IMR-90 (cell line): ENCODE data around the gene GALC. TPM values are rescaled to one million over a fixed set of nuclear protein-coding genes. Genes with fewer than 3 reads are reported as not detected.

Source experiments
- ATAC-seq: fragments of 200-7000 bp; cut with Tn5 transposase; 2 replicates; pipeline ENCODE4 v1.9.1; 2020; ENCODE audit warnings: low read depth, mild to moderate bottlenecking, moderate library complexity
- BruUV-seq: library from RNA; stranded (reverse); fragments of 400-500 nt; replicated peaks from 2 replicates; lab custom pipeline; 2021; lab: Mats Ljungman, UMichigan
- CTCF ChIA-PET: fragments of 300-600 bp; formaldehyde crosslinking; extraction: SDS; loops from one replicate; lab custom pipeline; 2021; ENCODE audit warnings: antibody characterized with exemption; lab: Yijun Ruan, JAX
- POLR2A ChIA-PET: fragments of 300-600 bp; sonication (Branson Sonifier 250); formaldehyde crosslinking; loops from one replicate; lab custom pipeline; 2022; ENCODE audit warnings: antibody characterized with exemption; ENCODE audit not compliant: unreplicated experiment; lab: Charles Lee
- DNase-seq: peaks from one replicate; pipeline ENCODE4 v3.0.0; 2013
- H2AFZ ChIP-seq: replicated peaks from 2 replicates; pipeline ENCODE3; 2013; ENCODE audit warnings: low read length, mild to moderate bottlenecking; ENCODE audit not compliant: poor library complexity
- H2AK5ac ChIP-seq: 2 replicates; pipeline ENCODE4 v1.6.1; 2013; ENCODE audit warnings: low read depth, low read length, inconsistent platforms
- H2AK9ac ChIP-seq: replicated peaks from 2 replicates; pipeline ENCODE3; 2013; ENCODE audit warnings: mild to moderate bottlenecking, low read depth, low read length, moderate library complexity; ENCODE audit not compliant: poor library complexity
- H2BK120ac ChIP-seq: 2 replicates; pipeline ENCODE4 v1.6.1; 2013; ENCODE audit warnings: low read depth, low read length, inconsistent platforms
- H2BK15ac ChIP-seq: 3 replicates; pipeline ENCODE4 v1.6.1; 2013; ENCODE audit warnings: low read depth, low read length, inconsistent platforms
- H2BK20ac ChIP-seq: 2 replicates; pipeline ENCODE4 v1.6.1; 2013; ENCODE audit warnings: low read depth, mild to moderate bottlenecking, inconsistent platforms, low read length, moderate library complexity
- H2BK5ac ChIP-seq: 2 replicates; pipeline ENCODE4 v1.6.1; 2013; ENCODE audit warnings: mild to moderate bottlenecking, low read depth, low read length, inconsistent platforms; ENCODE audit not compliant: poor library complexity, severe bottlenecking
- H3K14ac ChIP-seq: replicated peaks from 2 replicates; pipeline ENCODE4 v1.6.1; 2013; ENCODE audit warnings: low read depth, low read length, inconsistent platforms
- H3K18ac ChIP-seq: 2 replicates; pipeline ENCODE4 v1.6.1; 2013; ENCODE audit warnings: low read depth, low read length, control low read depth
- H3K23ac ChIP-seq: 2 replicates; pipeline ENCODE4 v1.6.1; 2013; ENCODE audit warnings: low read depth, low read length, inconsistent platforms
- H3K27ac ChIP-seq: 2 replicates; pipeline ENCODE4 v1.5.1; 2013; ENCODE audit warnings: mild to moderate bottlenecking, control low read depth, low read length; ENCODE audit not compliant: insufficient read depth
- H3K27me3 ChIP-seq: 2 replicates; pipeline ENCODE4 v1.6.1; 2013; ENCODE audit warnings: low read length; ENCODE audit not compliant: control insufficient read depth, insufficient read depth
- H3K36me3 ChIP-seq: 2 replicates; pipeline ENCODE4 v1.6.1; 2013; ENCODE audit warnings: low read length, mixed read lengths; ENCODE audit not compliant: control insufficient read depth, insufficient read depth
- H3K4ac ChIP-seq: 2 replicates; pipeline ENCODE4 v1.6.1; 2013; ENCODE audit warnings: low read depth, low read length, inconsistent platforms
- H3K4me1 ChIP-seq: 2 replicates; pipeline ENCODE4 v1.6.1; 2013; ENCODE audit warnings: low read length, mixed read lengths; ENCODE audit not compliant: control insufficient read depth, insufficient read depth
- H3K4me2 ChIP-seq: 2 replicates; pipeline ENCODE4 v1.6.1; 2013; ENCODE audit warnings: low read depth, mild to moderate bottlenecking, control low read depth, low read length, moderate library complexity
- H3K4me3 ChIP-seq: 2 replicates; pipeline ENCODE4 v1.5.1; 2013; ENCODE audit warnings: low read depth, mild to moderate bottlenecking, control low read depth, low read length, moderate library complexity; ENCODE audit not compliant: insufficient read depth
- H3K56ac ChIP-seq: 2 replicates; pipeline ENCODE4 v1.6.1; 2013; ENCODE audit warnings: low read length, inconsistent platforms; ENCODE audit not compliant: insufficient read depth; ENCODE audit errors: extremely low read depth
- H3K79me1 ChIP-seq, 2 experiments: 2 replicates each; pipeline ENCODE4 v1.6.1; 2013; ENCODE audit warnings: low read length in 2 of 2, inconsistent platforms in 1 of 2, low read depth in 1 of 2
- H3K9ac ChIP-seq: 2 replicates; pipeline ENCODE4 v1.6.1; 2013; ENCODE audit warnings: low read depth, low read length, control low read depth
- H3K9me1 ChIP-seq: 2 replicates; pipeline ENCODE4 v1.6.1; 2013; ENCODE audit warnings: low read length, inconsistent platforms; ENCODE audit not compliant: insufficient read depth
- H3K9me3 ChIP-seq: 2 replicates; pipeline ENCODE4 v1.6.1; 2013; ENCODE audit warnings: low read length; ENCODE audit not compliant: control insufficient read depth, insufficient read depth
- H4K20me1 ChIP-seq: 2 replicates; pipeline ENCODE4 v1.6.1; 2013; ENCODE audit warnings: low read length, inconsistent platforms; ENCODE audit not compliant: insufficient read depth
- H4K5ac ChIP-seq: 2 replicates; pipeline ENCODE4 v1.6.1; 2013; ENCODE audit warnings: mild to moderate bottlenecking, low read depth, low read length, control low read depth
- H4K8ac ChIP-seq, 2 experiments: 2 replicates each; pipeline ENCODE4 v1.6.1; 2013; ENCODE audit warnings: low read depth in 2 of 2, low read length in 2 of 2, control low read depth in 1 of 2, inconsistent platforms in 1 of 2
- H4K91ac ChIP-seq: 2 replicates; pipeline ENCODE4 v1.6.1; 2013; ENCODE audit warnings: low read depth, low read length, inconsistent platforms; ENCODE audit not compliant: insufficient read depth
- BHLHE40 ChIP-seq: fragments of 150-350 bp; IDR thresholded peaks from 2 replicates; pipeline ENCODE4 v1.6.1; 2016; ENCODE audit warnings: mild to moderate bottlenecking, low read depth, low read length
- CEBPB ChIP-seq: IDR thresholded peaks from 2 replicates; pipeline ENCODE4 v1.6.1; 2012; ENCODE audit warnings: low read depth, low read length, improper control_type of control experiment
- CHD1 ChIP-seq: IDR thresholded peaks from 2 replicates; pipeline ENCODE4 v1.6.1; 2012; ENCODE audit warnings: low read depth, low read length, improper control_type of control experiment
- FOS ChIP-seq: fragments of 150-350 bp; IDR thresholded peaks from 2 replicates; pipeline ENCODE4 v1.6.1; 2016; ENCODE audit warnings: low read depth, low read length
- MXI1 ChIP-seq: IDR thresholded peaks from 2 replicates; pipeline ENCODE4 v1.6.1; 2012; ENCODE audit warnings: low read depth, mild to moderate bottlenecking, low read length, moderate library complexity, borderline replicate concordance
- POLR2A ChIP-seq: IDR thresholded peaks from 2 replicates; pipeline ENCODE4 v1.6.1; 2012; ENCODE audit warnings: mild to moderate bottlenecking, low read depth, low read length
- RAD21 ChIP-seq: IDR thresholded peaks from 2 replicates; pipeline ENCODE4 v1.6.1; 2012; ENCODE audit warnings: low read length, improper control_type of control experiment
- RCOR1 ChIP-seq: IDR thresholded peaks from 2 replicates; pipeline ENCODE4 v1.6.1; 2012; ENCODE audit warnings: mild to moderate bottlenecking, low read length, improper control_type of control experiment; ENCODE audit not compliant: insufficient replicate concordance
- WGBS, 2 experiments: methylation state at CpG; one replicate each; pipeline versions ENCODE4 v1.1.5 to v1.1.7; 2013; ENCODE audit warnings: missing lambda C conversion rate in 2 of 2; ENCODE audit not compliant: insufficient read length in 1 of 2; ENCODE audit errors: extremely low coverage in 2 of 2; 5-methylcytosine and 5-hydroxymethylcytosine counted together
- dilution Hi-C: fragments of 300-500 bp; cut with HindIII; formaldehyde crosslinking; loops from one replicate; pipeline ENCODE4 v1.14.3; 2018; ENCODE audit warnings: low sequenced_read_pairs; ENCODE audit not compliant: unreplicated experiment
- in situ Hi-C: fragments of 300-500 bp; cut with MboI; formaldehyde crosslinking; loops from 3 replicates; pipeline ENCODE4 v1.14.3; 2019; ENCODE audit warnings: low sequenced_read_pairs, inconsistent platforms, mixed read lengths
- intact Hi-C: fragments of 100-400 bp; cut with micrococcal nuclease; formaldehyde crosslinking; loops from 2 replicates; pipeline ENCODE4 v1.10.0; 2022
- polyA plus RNA-seq, 3 experiments: library from polyadenylated mRNA; depleted of rRNA; stranded (reverse); fragments of >200 nt; gene quantifications; 2 replicates each; pipeline ENCODE4 v1.2.3, GENCODE V29; 2012; ENCODE audit warnings: low replicate concordance in 1 of 3
- total RNA-seq: library from RNA; depleted of rRNA; stranded (reverse); fragments of >200 nt; gene quantifications from 2 replicates; pipeline ENCODE4 v1.2.3, GENCODE V29; 2012
- TF ChIP-seq, protein P1 (sequence below): fragments of 150-350 bp; IDR thresholded peaks from 2 replicates; pipeline ENCODE4 v1.6.1; 2016; ENCODE audit warnings: low read depth, mild to moderate bottlenecking, low read length, moderate library complexity, borderline replicate concordance
- TF ChIP-seq, protein P2 (sequence below): fragments of 150-350 bp; IDR thresholded peaks from 2 replicates; pipeline ENCODE4 v1.6.1; 2017; ENCODE audit warnings: mild to moderate bottlenecking, antibody characterized with exemption, low read length, low read depth
- TF ChIP-seq, protein P3 (sequence below): conservative IDR thresholded peaks from 2 replicates; pipeline ENCODE4 v1.5.1; 2012; ENCODE audit warnings: mild to moderate bottlenecking, low read depth, low read length, improper control_type of control experiment

Gene GALC
- total and polyA plus RNA-seq, 2 of the 4 experiments (the other 2 are of a cell fraction): 6.3 to 7.9 TPM

DNA sequence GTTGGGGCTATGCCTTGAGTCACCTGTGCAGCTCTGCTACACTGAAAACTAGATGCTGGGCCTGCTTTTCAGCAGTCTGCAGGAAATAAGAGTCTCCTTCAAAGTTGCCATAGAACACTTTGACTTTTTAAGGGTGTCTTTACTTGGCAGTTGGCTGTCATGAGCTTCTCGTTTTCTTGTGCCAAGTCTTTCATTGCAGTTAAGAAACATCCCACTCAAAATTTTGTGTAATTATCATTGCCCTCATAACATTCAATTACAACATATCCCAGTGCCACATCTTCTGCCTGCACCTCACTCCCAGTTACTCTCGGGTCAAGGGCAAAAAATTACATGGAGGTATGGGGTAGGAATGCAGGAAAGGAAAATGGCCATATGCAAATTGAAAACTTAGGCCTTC lies 41.1 kb upstream of the GALC start:
- in situ Hi-C loops (no loop called here), dilution Hi-C loops (no loop called here), intact Hi-C loops (no loop called here)
- DNase-seq (no peak), ATAC-seq (no peak)
- no peak overlapping the region for H3K18ac ChIP-seq
- H3K9me1 ChIP-seq: no peaks in the 10 kb centered on the region
- CTCF ChIA-PET: no interaction called here
- H2AFZ ChIP-seq: no peak overlapping the region
- H3K27me3 ChIP-seq: no peaks in the 10 kb centered on the region
- BruUV-seq: no TSS peak
- no peaks in the 10 kb centered on the region for H4K20me1 ChIP-seq
- H3K23ac ChIP-seq: no peak overlapping the region
- H4K5ac ChIP-seq: no peak overlapping the region
- H3K14ac ChIP-seq: no peak overlapping the region
- H3K79me1 ChIP-seq: no peaks in the 10 kb centered on the region
- TF ChIP-seq MXI1: no peak
- TF ChIP-seq, protein P1, sequence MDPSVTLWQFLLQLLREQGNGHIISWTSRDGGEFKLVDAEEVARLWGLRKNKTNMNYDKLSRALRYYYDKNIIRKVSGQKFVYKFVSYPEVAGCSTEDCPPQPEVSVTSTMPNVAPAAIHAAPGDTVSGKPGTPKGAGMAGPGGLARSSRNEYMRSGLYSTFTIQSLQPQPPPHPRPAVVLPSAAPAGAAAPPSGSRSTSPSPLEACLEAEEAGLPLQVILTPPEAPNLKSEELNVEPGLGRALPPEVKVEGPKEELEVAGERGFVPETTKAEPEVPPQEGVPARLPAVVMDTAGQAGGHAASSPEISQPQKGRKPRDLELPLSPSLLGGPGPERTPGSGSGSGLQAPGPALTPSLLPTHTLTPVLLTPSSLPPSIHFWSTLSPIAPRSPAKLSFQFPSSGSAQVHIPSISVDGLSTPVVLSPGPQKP: no peak
- TF ChIP-seq BHLHE40: no peak
- no peak for TF ChIP-seq RCOR1
- TF ChIP-seq CHD1: no peak
- TF ChIP-seq RAD21: no peak
- no peak for TF ChIP-seq CEBPB
- TF ChIP-seq POLR2A: no peak
- TF ChIP-seq, protein P2, sequence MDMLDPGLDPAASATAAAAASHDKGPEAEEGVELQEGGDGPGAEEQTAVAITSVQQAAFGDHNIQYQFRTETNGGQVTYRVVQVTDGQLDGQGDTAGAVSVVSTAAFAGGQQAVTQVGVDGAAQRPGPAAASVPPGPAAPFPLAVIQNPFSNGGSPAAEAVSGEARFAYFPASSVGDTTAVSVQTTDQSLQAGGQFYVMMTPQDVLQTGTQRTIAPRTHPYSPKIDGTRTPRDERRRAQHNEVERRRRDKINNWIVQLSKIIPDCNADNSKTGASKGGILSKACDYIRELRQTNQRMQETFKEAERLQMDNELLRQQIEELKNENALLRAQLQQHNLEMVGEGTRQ: no peak
- TF ChIP-seq FOS: no peak
- TF ChIP-seq, protein P3, sequence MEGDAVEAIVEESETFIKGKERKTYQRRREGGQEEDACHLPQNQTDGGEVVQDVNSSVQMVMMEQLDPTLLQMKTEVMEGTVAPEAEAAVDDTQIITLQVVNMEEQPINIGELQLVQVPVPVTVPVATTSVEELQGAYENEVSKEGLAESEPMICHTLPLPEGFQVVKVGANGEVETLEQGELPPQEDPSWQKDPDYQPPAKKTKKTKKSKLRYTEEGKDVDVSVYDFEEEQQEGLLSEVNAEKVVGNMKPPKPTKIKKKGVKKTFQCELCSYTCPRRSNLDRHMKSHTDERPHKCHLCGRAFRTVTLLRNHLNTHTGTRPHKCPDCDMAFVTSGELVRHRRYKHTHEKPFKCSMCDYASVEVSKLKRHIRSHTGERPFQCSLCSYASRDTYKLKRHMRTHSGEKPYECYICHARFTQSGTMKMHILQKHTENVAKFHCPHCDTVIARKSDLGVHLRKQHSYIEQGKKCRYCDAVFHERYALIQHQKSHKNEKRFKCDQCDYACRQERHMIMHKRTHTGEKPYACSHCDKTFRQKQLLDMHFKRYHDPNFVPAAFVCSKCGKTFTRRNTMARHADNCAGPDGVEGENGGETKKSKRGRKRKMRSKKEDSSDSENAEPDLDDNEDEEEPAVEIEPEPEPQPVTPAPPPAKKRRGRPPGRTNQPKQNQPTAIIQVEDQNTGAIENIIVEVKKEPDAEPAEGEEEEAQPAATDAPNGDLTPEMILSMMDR: no peak
- no peak overlapping the region for H3K4me2 ChIP-seq
- H3K4ac ChIP-seq: no peak overlapping the region
- no CpG with 5 or more reads among the region's 2 CpGs for WGBS, 2 experiments
- no peaks in the 10 kb centered on the region for H3K4me1 ChIP-seq
- no peak overlapping the region for H2BK120ac ChIP-seq
- no peak overlapping the region for H2AK9ac ChIP-seq
- no peak overlapping the region for H3K27ac ChIP-seq
- no peak overlapping the region for H4K8ac ChIP-seq
- no peak overlapping the region for H2BK5ac ChIP-seq
- POLR2A ChIA-PET: no interaction called here
- no peak overlapping the region for H3K56ac ChIP-seq
- no peak overlapping the region for H3K4me3 ChIP-seq
- H2AK5ac ChIP-seq: no peak overlapping the region
- no peak overlapping the region for H2BK15ac ChIP-seq
- H3K9ac ChIP-seq: no peak overlapping the region
- H4K91ac ChIP-seq: no peak overlapping the region
- no peaks in the 10 kb centered on the region for H3K36me3 ChIP-seq
- H2BK20ac ChIP-seq: no peak overlapping the region
- no peaks in the 10 kb centered on the region for H3K9me3 ChIP-seq
